Mucosa of descending colon (tissue), 3 donors: ENCODE measurements around the gene PISD. TPM values are rescaled to one million over a fixed set of nuclear protein-coding genes. Genes with fewer than 3 reads are reported as not detected.

ENCODE experiments used
- ATAC-seq: fragments of 200-7000 bp; cut with Tn5 transposase; one replicate; pipeline ENCODE4 v1.9.1; 2020; ENCODE audit warnings: mild to moderate bottlenecking, moderate library complexity
- DNase-seq, 3 donors: peaks; one replicate each; pipeline ENCODE4 v3.0.0-alpha.2; 2020
- H3K36me3 ChIP-seq: fragments of 200-600 bp; one replicate; pipeline ENCODE4 v1.8.0; 2021; ENCODE audit warnings: low read depth, mild to moderate bottlenecking
- H3K4me1 ChIP-seq: fragments of 200-600 bp; one replicate; pipeline ENCODE4 v1.8.0; 2021; ENCODE audit warnings: low read depth, mild to moderate bottlenecking
- H3K4me3 ChIP-seq: fragments of 200-600 bp; one replicate; pipeline ENCODE4 v1.8.0; 2021; ENCODE audit warnings: mild to moderate bottlenecking
- H3K9me3 ChIP-seq: fragments of 200-600 bp; one replicate; pipeline ENCODE4 v1.8.0; 2021; ENCODE audit warnings: mild to moderate bottlenecking
- CTCF ChIP-seq: fragments of 200-600 bp; IDR thresholded peaks from one replicate; pipeline ENCODE4 v1.8.0; 2022; ENCODE audit warnings: antibody characterized with exemption, mild to moderate bottlenecking
- intact Hi-C, 2 donors: fragments of 100-400 bp; cut with DNase I in 1 of 2; cut with micrococcal nuclease in 1 of 2; formaldehyde crosslinking; loops; one replicate each; pipeline versions ENCODE4 v1.11.0 to v1.11.1; 2022; cut with DNase I, micrococcal nuclease
- total RNA-seq, 3 donors: library from RNA; stranded (reverse); fragmentation: NEBNext Ultra II Directional in 2 of 3; extraction: Animal tissue kit (Norgen Biotek cat#: 25700) in 2 of 3; gene quantifications; one replicate each; pipeline versions ENCODE4 v1.2.1 to v1.2.4, GENCODE V29; 2021 to 2023
- donor health status: DM: no; HTN: no; CAD: no; lungs with moderate emphysema.
- donor health status: DM: no; HTN: no; CAD: no.
- donor health status: DM: no; HTN: yes; CAD: no.

PISD gene
- total RNA-seq, 3 donors from 2014 or later = 31.6 to 42.9 (median 38.0) TPM

GRCh38 chr22:31605851-31606585, 56.0 kb downstream of the PISD start:
- ATAC-seq = peak; percentile 70
- H3K4me1 ChIP-seq = no peaks in the 10 kb centered on the region
- no peaks in the 10 kb centered on the region for H3K36me3 ChIP-seq
- no peak overlapping the region for H3K4me3 ChIP-seq
- no peaks in the 10 kb centered on the region for H3K9me3 ChIP-seq
- DNase-seq = no peak
- TF ChIP-seq CTCF = no peak
- intact Hi-C loops = no loop called here

GRCh38 chr22:31604746-31605705, 57.0 kb downstream of the PISD start:
- TF ChIP-seq CTCF = no peak
- intact Hi-C loops = no loop called here
- ATAC-seq (no peak), DNase-seq (no peak)
- Histone ChIP-seq H3K36me3 (no peaks in the 10 kb centered on the region), H3K9me3 (no peaks in the 10 kb centered on the region), H3K4me3 (no peak overlapping the region), H3K4me1 (no peaks in the 10 kb centered on the region)

- no peak for DNase-seq
- ATAC-seq = no peak
- TF ChIP-seq CTCF = no peak
- intact Hi-C loops = no loop called here
- H3K36me3 ChIP-seq = no peaks in the 10 kb centered on the region
- no peaks in the 10 kb centered on the region for H3K9me3 ChIP-seq
- no peaks in the 10 kb centered on the region for H3K4me1 ChIP-seq
- no peak overlapping the region for H3K4me3 ChIP-seq
These were observed 57.8 kb downstream of the PISD start for GRCh38 chr22:31604137-31604705.

- Histone ChIP-seq H3K9me3 (no peaks in the 10 kb centered on the region), H3K36me3 (no peaks in the 10 kb centered on the region), H3K4me1 (no peaks in the 10 kb centered on the region), H3K4me3 (no peak overlapping the region)
- no peak for TF ChIP-seq CTCF
- no peak for ATAC-seq
- intact Hi-C loops = no loop called here
- peak in 1 of 3 donors; percentile 36 for DNase-seq
These were observed 58.4 kb downstream of the PISD start for GRCh38 chr22:31603574-31603973.

GRCh38 chr22:31603081-31603525, 58.9 kb downstream of the PISD start:
- TF ChIP-seq CTCF = no peak
- no peaks in the 10 kb centered on the region for H3K4me1 ChIP-seq
- no peaks in the 10 kb centered on the region for H3K36me3 ChIP-seq
- no peaks in the 10 kb centered on the region for H3K9me3 ChIP-seq
- DNase-seq = no peak
- intact Hi-C loops = no loop called here
- H3K4me3 ChIP-seq = no peak overlapping the region
- ATAC-seq = no peak
